DOHH2 (cell line): ENCODE data around the gene ZNF581.

Experiments used
- H3F3A ChIP-seq: fragments of 200-600 bp; sonication (generic), shearing (Covaris generic); 2 replicates; pipeline ENCODE4 v1.6.0; 2016; ENCODE audit warnings: antibody characterized with exemption, mild to moderate bottlenecking; ENCODE audit not compliant: control insufficient read depth, insufficient read depth
- H3K27ac ChIP-seq: fragments of 200-600 bp; sonication (generic); 2 replicates; pipeline ENCODE4 v1.5.1; 2014; ENCODE audit warnings: low read depth, mild to moderate bottlenecking, low read length, moderate library complexity
- H3K27me3 ChIP-seq: fragments of 200-600 bp; sonication (generic); 2 replicates; pipeline ENCODE4 v1.6.1; 2014; ENCODE audit warnings: mild to moderate bottlenecking, low read length, mixed read lengths; ENCODE audit not compliant: control insufficient read depth
- H3K36me3 ChIP-seq: fragments of 200-600 bp; sonication (generic); 2 replicates; pipeline ENCODE4 v1.6.1; 2014; ENCODE audit warnings: mild to moderate bottlenecking, low read length, moderate library complexity, mixed read lengths; ENCODE audit not compliant: control insufficient read depth
- H3K4me1 ChIP-seq: fragments of 200-600 bp; sonication (generic); 2 replicates; pipeline ENCODE4 v1.6.1; 2014; ENCODE audit warnings: mild to moderate bottlenecking, low read length, mixed read lengths; ENCODE audit not compliant: control insufficient read depth
- H3K4me2 ChIP-seq: fragments of 200-600 bp; sonication (generic); 2 replicates; pipeline ENCODE4 v1.6.0; 2014; ENCODE audit warnings: mild to moderate bottlenecking, low read length, moderate library complexity
- H3K4me3 ChIP-seq: fragments of 200-600 bp; sonication (generic); 2 replicates; pipeline ENCODE4 v1.5.1; 2014; ENCODE audit warnings: mild to moderate bottlenecking, low read length, mixed read lengths
- H3K79me2 ChIP-seq: fragments of 200-600 bp; sonication (generic); 2 replicates; pipeline ENCODE4 v1.6.1; 2014; ENCODE audit warnings: mild to moderate bottlenecking, low read length, mixed read lengths; ENCODE audit not compliant: control insufficient read depth
- H3K9me2 ChIP-seq: fragments of 200-600 bp; sonication (generic); replicated peaks from 2 replicates; pipeline ENCODE4 v1.6.1; 2014; ENCODE audit warnings: mild to moderate bottlenecking, low read length, mixed read lengths; ENCODE audit not compliant: control insufficient read depth
- H3K9me3 ChIP-seq: fragments of 200-600 bp; sonication (generic); 2 replicates; pipeline ENCODE4 v1.6.1; 2014; ENCODE audit warnings: antibody characterized with exemption, low read length, mixed read lengths; ENCODE audit not compliant: control insufficient read depth, insufficient read depth
- H4K20me1 ChIP-seq: fragments of 200-600 bp; sonication (generic); 2 replicates; pipeline ENCODE4 v1.6.0; 2014; ENCODE audit warnings: low read depth, mild to moderate bottlenecking, antibody characterized with exemption, low read length, moderate library complexity; ENCODE audit not compliant: control insufficient read depth, insufficient read depth
- CTCF ChIP-seq: fragments of 200-600 bp; sonication (generic); IDR thresholded peaks from one replicate; pipeline ENCODE4 v1.5.1; 2014; ENCODE audit warnings: antibody characterized with exemption, mild to moderate bottlenecking, low read depth, low read length; ENCODE audit not compliant: poor library complexity, severe bottlenecking
- EZH2phosphoT487 ChIP-seq: fragments of 200-600 bp; sonication (generic); IDR thresholded peaks from 2 replicates; pipeline ENCODE4 v1.6.1; 2017; ENCODE audit warnings: borderline replicate concordance, mild to moderate bottlenecking, antibody characterized with exemption, low read length, moderate library complexity, mixed read lengths

The ZNF581 gene

DNA sequence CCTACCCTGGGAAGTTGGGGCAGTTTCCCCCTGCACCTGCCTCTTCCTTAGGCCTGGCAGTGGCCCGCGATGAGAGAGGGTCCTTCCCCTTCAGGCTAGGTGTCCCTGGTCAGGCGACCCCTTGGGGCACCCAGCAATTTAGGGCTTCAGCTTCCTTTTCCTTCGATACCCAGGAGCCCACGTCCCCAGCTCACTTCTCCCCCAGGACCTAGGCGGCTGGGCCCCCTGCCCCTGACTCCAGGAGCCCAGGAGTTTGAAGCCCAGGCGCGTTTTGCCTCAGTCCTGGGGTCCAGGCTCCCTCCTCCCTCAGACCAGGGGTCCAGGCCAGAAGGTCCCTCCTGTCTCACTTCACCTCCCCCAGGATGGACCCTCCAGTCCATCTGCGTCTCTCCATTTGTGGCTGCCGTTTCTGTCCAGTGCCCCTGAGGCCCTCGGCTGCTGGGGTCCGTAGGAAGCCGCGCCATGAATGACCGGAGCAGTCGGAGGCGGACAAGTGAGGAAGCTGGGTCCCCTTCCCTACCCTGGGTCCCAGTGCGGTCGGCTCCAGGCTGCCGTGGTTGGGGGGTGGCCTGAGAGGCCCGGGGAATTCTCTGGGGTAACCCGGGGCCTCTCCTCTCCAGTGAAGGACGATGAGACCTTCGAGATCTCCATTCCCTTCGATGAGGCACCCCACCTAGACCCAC, 5.3 kb downstream of the ZNF581 start:
- Histone ChIP-seq H3K79me2 (peaks cover 72% of the 10 kb centered on the region), H3K9me2 (no peaks in the 10 kb centered on the region), H3K4me1 (peaks cover 57% of the 10 kb centered on the region), H4K20me1 (no peaks in the 10 kb centered on the region), H3K27ac (peak overlapping the region; percentile 99), H3K36me3 (peaks cover 86% of the 10 kb centered on the region), H3K9me3 (no peaks in the 10 kb centered on the region), H3F3A (peaks cover 25% of the 10 kb centered on the region), H3K4me2 (peak overlapping the region; percentile 87), H3K4me3 (peak overlapping the region; percentile 94), H3K27me3 (no peaks in the 10 kb centered on the region)
- TF ChIP-seq CTCF (no peak), EZH2phosphoT487 (no peak)

DNA sequence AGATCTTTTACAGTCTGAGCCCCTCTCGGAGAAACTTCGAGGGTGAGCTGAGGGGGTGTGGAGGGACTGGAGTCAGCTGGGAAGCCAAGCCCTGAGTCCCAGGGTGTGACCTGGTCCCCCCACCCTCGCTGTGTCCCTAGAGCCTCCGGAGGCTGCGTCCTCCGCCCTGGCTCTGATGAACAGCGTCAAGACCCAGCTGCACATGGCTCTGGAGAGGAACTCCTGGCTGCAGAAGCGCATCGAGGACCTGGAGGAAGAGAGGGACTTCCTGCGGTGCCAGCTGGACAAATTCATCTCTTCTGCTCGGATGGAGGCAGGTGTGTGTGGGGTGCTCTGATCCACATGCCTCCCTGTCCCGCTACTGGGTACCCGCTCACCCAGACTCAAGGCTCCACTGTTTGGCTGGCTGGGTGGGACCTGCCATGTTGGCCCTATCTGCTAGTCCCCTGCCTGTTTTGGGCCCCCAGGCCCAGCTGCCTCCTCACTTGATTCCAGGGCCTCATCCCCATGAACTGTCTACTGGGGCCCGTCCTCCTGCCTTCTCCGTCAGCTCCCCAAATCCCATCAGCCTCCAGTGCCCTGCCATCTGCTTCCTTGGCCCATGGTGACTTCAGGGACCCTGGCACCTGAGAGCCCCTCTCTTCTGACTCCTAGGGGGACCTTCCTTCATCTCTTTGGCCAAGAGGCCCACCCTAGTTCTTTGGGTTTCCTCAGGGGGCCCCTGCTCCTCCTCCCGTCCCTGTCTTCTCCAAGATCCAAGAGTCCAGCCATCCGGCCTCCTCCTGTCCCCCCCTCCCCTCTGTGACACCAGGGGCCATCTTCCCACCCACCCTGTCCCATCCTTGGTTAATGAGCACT, 6.0 kb downstream of the ZNF581 start:
- Histone ChIP-seq H3K9me3 (no peaks in the 10 kb centered on the region), H3K4me3 (peak overlapping the region; percentile 94), H3K4me1 (peaks cover 56% of the 10 kb centered on the region), H4K20me1 (no peaks in the 10 kb centered on the region), H3K9me2 (no peaks in the 10 kb centered on the region), H3K27me3 (no peaks in the 10 kb centered on the region), H3K36me3 (peaks cover 79% of the 10 kb centered on the region), H3K79me2 (peaks cover 64% of the 10 kb centered on the region), H3K27ac (peak overlapping the region; percentile 99), H3F3A (peaks cover 22% of the 10 kb centered on the region), H3K4me2 (peak overlapping the region; percentile 87)
- TF ChIP-seq EZH2phosphoT487 (no peak), CTCF (no peak)

- Histone ChIP-seq H3K27me3 (no peaks in the 10 kb centered on the region), H4K20me1 (no peaks in the 10 kb centered on the region), H3F3A (peaks cover 20% of the 10 kb centered on the region), H3K79me2 (peaks cover 61% of the 10 kb centered on the region), H3K4me3 (no peak overlapping the region), H3K4me1 (peaks cover 50% of the 10 kb centered on the region), H3K36me3 (peaks cover 75% of the 10 kb centered on the region), H3K9me3 (no peaks in the 10 kb centered on the region), H3K9me2 (no peaks in the 10 kb centered on the region), H3K27ac (no peak overlapping the region), H3K4me2 (peak overlapping the region; percentile 87)
- TF ChIP-seq EZH2phosphoT487 (no peak), CTCF (no peak)
Measured at GRCh38 chr19:55650126-55650557, 6.7 kb downstream of the ZNF581 start.
